Tibial artery (tissue), 4 donors: ENCODE results near the gene RAB3C.

Experiments
- DNase-seq, 2 donors: peaks; one replicate each; pipeline ENCODE4 v3.0.0-alpha.2; 2019
- H3K27ac ChIP-seq, 2 donors: fragments of 200-600 bp; sonication (generic) in 1 of 2; 1 replicate in 1 of 2; 2 replicates in 1 of 2; pipeline ENCODE4 v1.5.1; 2018 to 2019; ENCODE audit warnings: mild to moderate bottlenecking in 1 of 2
- H3K27me3 ChIP-seq, 2 donors: fragments of 200-600 bp; sonication (generic) in 1 of 2; one replicate each; pipeline versions ENCODE4 v1.5.1 to v1.6.0; 2016 to 2019
- H3K36me3 ChIP-seq, 3 donors: fragments of 200-600 bp; sonication (generic) in 2 of 3; one replicate each; pipeline ENCODE4 v1.5.1; 2016 to 2019; ENCODE audit warnings: mild to moderate bottlenecking in 2 of 3
- H3K4me1 ChIP-seq, 4 donors: fragments of 200-600 bp; sonication (generic) in 2 of 4; 1 replicate in 3 of 4; 2 replicates in 1 of 4; pipeline ENCODE4 v1.5.1; 2016 to 2019
- H3K4me3 ChIP-seq, 2 donors: fragments of 200-600 bp; sonication (generic) in 1 of 2; 1 replicate in 1 of 2; 2 replicates in 1 of 2; pipeline ENCODE4 v1.5.1; 2018 to 2019; ENCODE audit warnings: mild to moderate bottlenecking in 2 of 2
- H3K9me3 ChIP-seq, 3 donors: fragments of 200-600 bp; sonication (generic) in 1 of 3; one replicate each; pipeline ENCODE4 v1.5.1; 2016 to 2019
- CTCF ChIP-seq, 2 experiments: fragments of 200-600 bp in 1 of 2; fragments of 450-650 bp in 1 of 2; IDR thresholded peaks; one replicate each; pipeline ENCODE4 v1.5.1; 2017 to 2019; ENCODE audit warnings: antibody characterized with exemption in 2 of 2, mild to moderate bottlenecking in 1 of 2, moderate library complexity in 1 of 2
- intact Hi-C: fragments of 100-400 bp; cut with DNase I; formaldehyde crosslinking; loops from one replicate; pipeline ENCODE4 v1.15.0; 2023; ENCODE audit warnings: low total_unique reads

Gene RAB3C

GRCh38 chr5:58763390-58763789 is 180.5 kb downstream of the RAB3C start:
- Histone ChIP-seq H3K27ac (no peak overlapping the region), H3K4me3 (no peak overlapping the region), H3K9me3 (no peaks in the 10 kb centered on the region), H3K4me1 (no peaks in the 10 kb centered on the region), H3K36me3 (no peaks in the 10 kb centered on the region), H3K27me3 (no peaks in the 10 kb centered on the region)
- DNase-seq = no peak
- intact Hi-C loops = no loop called here
- no peak for TF ChIP-seq CTCF (IDR thresholded peaks at IDR 0.05)

- Histone ChIP-seq H3K4me1 (no peaks in the 10 kb centered on the region), H3K27me3 (no peaks in the 10 kb centered on the region), H3K36me3 (no peaks in the 10 kb centered on the region), H3K9me3 (no peaks in the 10 kb centered on the region), H3K27ac (no peak overlapping the region), H3K4me3 (no peak overlapping the region)
- DNase-seq = no peak
- no peak for TF ChIP-seq CTCF (IDR thresholded peaks at IDR 0.05)
- intact Hi-C loops = no loop called here
These were observed 181.3 kb downstream of the RAB3C start for GRCh38 chr5:58764199-58764598.

GRCh38 chr5:58765058-58765457 is 182.2 kb downstream of the RAB3C start:
- H3K4me3 ChIP-seq = no peak overlapping the region
- no peaks in the 10 kb centered on the region for H3K4me1 ChIP-seq
- no peak for TF ChIP-seq CTCF (IDR thresholded peaks at IDR 0.05)
- no peaks in the 10 kb centered on the region for H3K36me3 ChIP-seq
- intact Hi-C loops = no loop called here
- no peak overlapping the region for H3K27ac ChIP-seq
- no peaks in the 10 kb centered on the region for H3K27me3 ChIP-seq
- DNase-seq = no peak
- no peaks in the 10 kb centered on the region for H3K9me3 ChIP-seq

- DNase-seq = no peak
- Histone ChIP-seq H3K27ac (no peak overlapping the region), H3K9me3 (no peaks in the 10 kb centered on the region), H3K27me3 (no peaks in the 10 kb centered on the region), H3K4me1 (no peaks in the 10 kb centered on the region), H3K36me3 (no peaks in the 10 kb centered on the region), H3K4me3 (no peak overlapping the region)
- intact Hi-C loops = no loop called here
- TF ChIP-seq CTCF (IDR thresholded peaks at IDR 0.05) = no peak
These were observed 184.2 kb downstream of the RAB3C start for GRCh38 chr5:58767104-58767503.

- no peaks in the 10 kb centered on the region for H3K36me3 ChIP-seq
- no peak for TF ChIP-seq CTCF (IDR thresholded peaks at IDR 0.05)
- H3K4me3 ChIP-seq = no peak overlapping the region
- no peak for DNase-seq
- H3K27me3 ChIP-seq = no peaks in the 10 kb centered on the region
- no peaks in the 10 kb centered on the region for H3K4me1 ChIP-seq
- H3K9me3 ChIP-seq = no peaks in the 10 kb centered on the region
- intact Hi-C loops = no loop called here
- no peak overlapping the region for H3K27ac ChIP-seq
These were observed 187.3 kb downstream of the RAB3C start for GRCh38 chr5:58770136-58770535.

GRCh38 chr5:58771796-58772195 is 188.9 kb downstream of the RAB3C start:
- no peaks in the 10 kb centered on the region for H3K36me3 ChIP-seq
- no peak overlapping the region for H3K27ac ChIP-seq
- H3K27me3 ChIP-seq = no peaks in the 10 kb centered on the region
- no peak for TF ChIP-seq CTCF (IDR thresholded peaks at IDR 0.05)
- DNase-seq = no peak
- H3K9me3 ChIP-seq = no peaks in the 10 kb centered on the region
- H3K4me3 ChIP-seq = no peak overlapping the region
- intact Hi-C loops = no loop called here
- H3K4me1 ChIP-seq = no peaks in the 10 kb centered on the region
